Measurements from ENCODE around the gene GLI3.

Gene GLI3

GRCh38 chr7:41912426-41912825 lies 324.6 kb downstream of the GLI3 start:
- DNase-seq = no peak

DNA sequence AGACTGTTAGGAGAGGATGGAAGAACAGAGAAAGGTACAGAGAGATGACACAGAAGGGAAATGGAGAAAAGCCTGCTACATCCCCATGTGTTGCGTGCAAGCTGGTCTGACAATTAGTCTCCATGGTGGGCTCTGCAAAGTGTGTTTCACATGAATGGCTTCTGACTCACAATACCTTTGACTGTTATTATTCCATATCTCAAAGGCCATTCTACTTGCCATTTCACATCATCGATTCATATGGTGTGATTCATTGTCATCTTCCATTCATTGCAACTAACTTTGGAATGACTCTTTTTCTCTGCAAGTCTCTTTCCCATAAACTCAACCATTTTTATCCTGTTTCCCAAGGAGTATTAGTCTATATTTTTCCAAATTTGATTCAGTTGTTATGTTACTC lies 325.2 kb downstream of the GLI3 start:
- DNase-seq = no peak
